Adipocyte (in vitro differentiated cells): ENCODE results near the gene TMEM235.
A peak's percentile ranks its signal among the peaks of the same experiment; 100 is the strongest.
"Not testable (repeated sequence)": the region's sequence is repeated elsewhere in the genome, so short reads cannot be mapped to it uniquely, and the experiment has no call there.

ENCODE experiments used
- DNase-seq: peaks from one replicate; pipeline ENCODE4 v3.0.0-alpha.2; 2015; ENCODE audit warnings: low read depth
- H3K27me3 ChIP-seq: replicated peaks from 2 replicates; pipeline ENCODE4 v1.7.0; 2013; ENCODE audit warnings: mild to moderate bottlenecking, low read length, moderate library complexity; ENCODE audit not compliant: control insufficient read depth, insufficient read depth
- H3K36me3 ChIP-seq: 2 replicates; pipeline ENCODE4 v1.7.0; 2013; ENCODE audit warnings: low read length, mild to moderate bottlenecking, moderate library complexity; ENCODE audit not compliant: control insufficient read depth, insufficient read depth, severe bottlenecking
- H3K4me1 ChIP-seq: 2 replicates; pipeline ENCODE4 v1.7.0; 2013; ENCODE audit warnings: mild to moderate bottlenecking, low read length, moderate library complexity; ENCODE audit not compliant: control insufficient read depth, insufficient read depth
- H3K4me3 ChIP-seq: 2 replicates; pipeline ENCODE4 v1.7.0; 2013; ENCODE audit warnings: mild to moderate bottlenecking, low read length, moderate library complexity
- H3K9ac ChIP-seq: 2 replicates; pipeline ENCODE4 v1.7.0; 2013; ENCODE audit warnings: mild to moderate bottlenecking, low read length, moderate library complexity
- H3K9me3 ChIP-seq: 2 replicates; pipeline ENCODE4 v1.7.0; 2013; ENCODE audit warnings: mild to moderate bottlenecking, low read length, moderate library complexity; ENCODE audit not compliant: control insufficient read depth

TMEM235 gene

DNA sequence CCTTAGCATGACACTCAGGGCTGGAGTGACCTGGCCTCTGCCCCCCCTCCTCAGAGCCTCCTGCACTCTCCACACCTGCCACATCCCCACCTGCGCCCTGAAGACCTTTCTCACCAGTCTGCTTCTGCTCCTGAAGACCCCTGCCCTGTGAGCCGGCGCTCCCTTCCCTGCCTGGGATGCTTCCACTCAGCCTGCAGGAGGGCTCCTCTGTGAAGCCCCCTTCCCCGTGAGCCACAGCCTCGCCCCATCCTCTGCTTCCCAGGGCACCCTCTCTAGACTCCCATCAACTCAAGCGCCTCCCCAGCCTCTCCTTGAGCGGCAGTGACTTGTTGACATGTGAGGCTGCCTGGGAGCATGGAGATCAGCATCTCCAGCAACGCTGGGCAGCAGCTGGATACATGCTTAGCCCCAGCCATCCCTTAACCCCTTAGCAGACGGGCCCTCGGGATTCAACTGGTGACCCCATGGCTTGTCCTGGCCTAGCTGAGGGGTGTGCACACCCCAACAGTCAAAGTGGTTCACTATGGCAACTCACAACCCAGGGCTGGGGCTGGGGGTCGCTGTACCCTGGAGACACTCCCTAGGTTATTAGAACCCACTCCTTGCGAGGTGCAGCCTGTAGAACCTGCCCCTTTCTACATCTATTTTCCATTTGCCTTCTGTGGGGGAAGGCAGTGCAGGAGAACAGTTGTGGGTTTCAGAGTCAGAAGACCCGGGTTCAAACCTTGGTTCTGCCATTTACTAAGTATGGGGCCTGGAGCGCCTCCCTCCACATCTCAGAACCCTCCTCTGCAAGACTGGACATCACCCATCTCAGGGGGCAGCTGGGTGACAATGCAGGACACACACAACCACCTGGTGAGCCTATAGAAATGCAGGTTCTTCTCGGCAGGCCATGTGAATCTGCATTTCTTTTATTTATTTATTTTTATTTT, 21.5 kb downstream of the TMEM235 start:
- Histone ChIP-seq H3K4me3 (no peak overlapping the region), H3K9ac (no peak overlapping the region), H3K4me1 (peaks cover 11% of the 10 kb centered on the region), H3K27me3 (peaks cover 21% of the 10 kb centered on the region), H3K9me3 (no peaks in the 10 kb centered on the region), H3K36me3 (no peaks in the 10 kb centered on the region)
- no peak for DNase-seq

DNA sequence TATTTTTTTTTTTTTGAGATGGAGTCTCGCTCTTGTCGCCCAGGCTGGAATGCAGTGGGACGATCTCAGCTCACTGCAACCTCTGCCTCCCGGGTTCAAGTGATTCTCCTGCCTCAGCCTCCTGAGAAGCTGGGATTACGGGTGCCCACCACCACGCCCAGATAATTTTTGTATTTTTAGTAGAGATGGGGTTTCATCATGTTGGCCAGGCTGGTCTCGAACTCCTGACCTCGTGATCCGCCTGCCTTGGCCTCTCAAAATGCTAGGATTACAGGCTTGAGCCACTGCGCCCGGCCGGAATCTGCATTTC, 22.2 kb downstream of the TMEM235 start:
- peak overlapping the region; percentile 97 for H3K9ac ChIP-seq
- peak overlapping the region; percentile 88 for H3K4me3 ChIP-seq
- H3K4me1 ChIP-seq, result peaks cover 16% of the 10 kb centered on the region
- DNase-seq, H3K36me3 ChIP-seq, H3K9me3 ChIP-seq: not testable (repeated sequence)
- H3K27me3 ChIP-seq, result peaks cover 25% of the 10 kb centered on the region

DNA sequence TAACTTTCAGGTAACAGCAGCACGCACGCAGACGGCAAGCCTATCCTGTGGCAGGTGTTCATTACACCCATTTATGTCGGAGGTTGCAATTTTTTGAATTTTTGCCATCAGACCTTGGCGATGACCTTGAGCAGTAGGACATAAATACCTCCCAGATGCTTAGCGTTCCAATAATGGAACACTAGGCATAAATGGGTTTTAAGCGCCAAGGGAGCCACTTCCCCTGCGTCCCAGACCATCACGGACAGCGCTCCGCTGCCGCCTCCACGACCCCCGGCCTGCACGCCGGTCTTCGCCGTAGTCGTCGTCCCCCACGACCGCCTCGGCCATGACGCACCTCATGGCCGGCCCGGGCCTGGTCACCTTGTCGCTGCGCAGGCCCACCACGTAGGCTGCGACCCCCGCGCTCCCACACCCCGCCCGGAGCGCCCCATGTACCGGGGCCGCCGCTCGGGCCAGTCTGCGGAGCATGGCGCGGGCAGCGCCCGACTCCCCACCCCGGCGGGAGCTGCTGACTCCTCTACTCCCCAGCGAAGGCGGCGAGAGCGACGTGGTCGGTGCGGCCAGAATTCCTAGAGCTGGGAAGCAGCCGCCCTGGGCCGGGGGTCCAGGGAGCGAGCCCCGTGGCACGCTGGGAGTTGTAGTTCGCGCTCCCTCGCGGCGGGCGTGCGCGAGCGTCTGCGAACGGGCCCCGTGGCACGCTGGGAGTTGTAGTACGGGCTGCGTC, 22.7 kb downstream of the TMEM235 start:
- peaks cover 16% of the 10 kb centered on the region for H3K4me1 ChIP-seq

DNA sequence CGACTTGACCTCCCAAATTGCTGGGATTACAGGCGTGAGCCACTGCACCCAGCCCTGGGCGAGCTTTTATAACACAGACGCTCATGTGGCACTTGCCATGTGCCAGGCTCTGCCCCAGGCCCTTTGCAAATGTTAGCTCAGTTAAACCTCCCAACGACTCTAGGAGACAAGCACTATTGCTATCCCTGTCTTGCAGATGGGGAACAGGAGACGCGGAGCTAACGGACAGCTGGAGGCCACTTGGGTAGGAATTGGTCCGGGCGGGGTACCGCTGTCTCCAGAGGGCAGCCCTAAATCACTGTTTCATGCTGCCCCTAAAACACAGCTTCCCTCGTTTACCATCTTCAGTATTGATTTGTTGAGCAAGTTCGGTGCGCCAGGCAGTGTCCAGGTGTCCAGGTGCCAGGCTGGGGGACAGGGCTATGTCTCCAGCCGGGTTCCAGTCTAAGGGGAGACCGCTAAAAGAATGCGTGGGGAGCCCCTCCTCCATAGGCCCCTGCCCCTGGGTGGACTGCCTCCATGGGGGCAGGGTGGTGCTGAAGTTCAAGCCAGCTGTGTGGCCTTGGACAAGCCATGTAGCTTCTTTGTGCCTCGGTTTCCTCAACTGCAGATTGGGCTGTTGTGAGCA, 23.7 kb downstream of the TMEM235 start:
- Histone ChIP-seq H3K27me3 (peaks cover 10% of the 10 kb centered on the region), H3K9me3 (no peaks in the 10 kb centered on the region), H3K4me3 (no peak overlapping the region), H3K4me1 (peaks cover 16% of the 10 kb centered on the region), H3K9ac (no peak overlapping the region), H3K36me3 (no peaks in the 10 kb centered on the region)
- DNase-seq, result no peak

More for the DNA sequence above, 22.7 kb downstream of the TMEM235 start:
- Histone ChIP-seq H3K27me3 (peaks cover 20% of the 10 kb centered on the region), H3K4me3 (peak overlapping the region; percentile 88), H3K36me3 (no peaks in the 10 kb centered on the region), H3K9me3 (no peaks in the 10 kb centered on the region), H3K9ac (peak overlapping the region; percentile 97)
- peak; percentile 94 for DNase-seq

DNA sequence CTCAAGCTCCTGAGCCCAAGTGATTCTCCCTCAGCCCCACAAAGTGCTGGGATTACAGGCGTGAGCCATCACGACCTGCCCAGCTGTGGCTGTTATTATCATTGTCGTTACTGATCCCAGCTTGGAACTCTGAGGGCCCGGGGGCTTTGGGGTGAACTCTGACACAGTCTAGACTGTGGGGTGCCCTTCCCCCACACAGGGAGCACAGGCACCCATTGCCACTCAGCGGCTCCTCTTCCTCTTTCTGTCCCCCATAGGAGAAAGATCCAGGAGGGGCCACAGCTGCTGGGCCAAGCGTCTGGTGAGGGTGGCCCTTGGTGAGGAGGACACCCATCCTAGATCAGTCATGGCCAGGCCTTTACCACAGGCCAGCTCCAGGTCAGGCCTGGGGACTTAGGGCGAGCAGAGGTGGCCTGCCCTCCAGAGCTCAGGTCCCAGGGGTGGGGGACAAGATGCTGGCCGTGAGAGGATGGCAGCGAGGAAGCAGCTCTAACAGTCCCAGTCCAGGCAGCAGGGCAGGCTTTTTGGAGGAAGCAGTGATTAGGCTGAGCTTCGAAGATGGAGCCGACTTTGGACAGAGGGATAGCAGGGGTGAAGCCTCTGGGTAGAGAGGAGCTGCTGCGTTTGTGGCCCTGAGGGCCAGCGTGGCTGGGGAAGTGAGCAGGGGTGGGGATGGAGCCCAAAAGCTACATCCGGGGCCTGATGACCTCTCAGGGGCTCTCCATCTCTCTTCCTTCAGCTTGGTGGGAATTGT, 24.7 kb downstream of the TMEM235 start:
- H3K36me3 ChIP-seq, result no peaks in the 10 kb centered on the region
- peaks cover 16% of the 10 kb centered on the region for H3K4me1 ChIP-seq
- no peak for DNase-seq
- H3K27me3 ChIP-seq, result peaks cover 7% of the 10 kb centered on the region
- no peaks in the 10 kb centered on the region for H3K9me3 ChIP-seq
- no peak overlapping the region for H3K4me3 ChIP-seq
- no peak overlapping the region for H3K9ac ChIP-seq

DNA sequence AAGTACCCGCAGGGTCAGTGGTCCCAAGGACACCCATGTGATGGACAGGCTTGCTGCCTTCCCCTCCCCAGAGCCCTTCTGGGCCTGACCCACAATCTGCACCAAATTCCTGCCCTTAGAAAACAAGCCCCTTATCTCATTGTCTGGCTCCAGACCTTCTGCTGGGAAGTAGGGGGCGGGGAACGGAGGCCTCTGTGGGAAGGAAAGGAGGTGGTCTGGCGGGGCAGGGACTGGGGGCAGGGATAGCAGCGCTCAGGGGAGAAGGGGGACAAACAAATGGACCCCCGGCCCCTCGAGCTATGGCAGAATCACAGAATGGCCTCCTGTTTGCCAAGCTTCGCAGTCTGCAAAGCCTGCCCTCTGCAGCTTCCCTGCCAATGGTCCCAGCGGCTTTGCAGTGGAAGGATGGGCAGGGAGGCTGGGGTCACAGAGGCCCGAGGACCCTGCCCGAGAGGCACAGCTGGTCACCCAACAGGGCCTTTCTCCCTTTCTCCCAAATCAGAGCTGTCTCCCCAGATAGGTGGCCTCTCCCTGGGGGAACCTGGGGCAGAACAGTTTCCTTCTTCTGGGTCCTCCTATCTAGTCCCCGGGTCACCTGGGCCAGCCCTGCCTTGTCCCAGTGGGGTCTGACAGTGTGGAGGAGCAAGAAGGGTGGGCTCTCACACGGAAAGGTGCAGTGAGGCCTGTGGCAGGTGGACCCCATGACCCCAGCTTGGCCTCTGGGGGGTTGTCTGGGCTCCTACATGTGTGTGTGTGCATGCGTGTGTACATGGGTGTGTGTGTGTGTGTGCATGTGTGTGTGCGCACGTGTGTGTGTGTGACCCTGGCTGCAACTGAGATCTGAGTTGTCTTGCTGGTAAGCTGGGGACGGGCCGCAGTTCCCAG, 25.5 kb downstream of the TMEM235 start:
- no peaks in the 10 kb centered on the region for H3K36me3 ChIP-seq
- peaks cover 7% of the 10 kb centered on the region for H3K27me3 ChIP-seq
- H3K4me1 ChIP-seq, result peaks cover 16% of the 10 kb centered on the region
- no peaks in the 10 kb centered on the region for H3K9me3 ChIP-seq
- no peak for DNase-seq
- H3K4me3 ChIP-seq, result no peak overlapping the region
- no peak overlapping the region for H3K9ac ChIP-seq

DNA sequence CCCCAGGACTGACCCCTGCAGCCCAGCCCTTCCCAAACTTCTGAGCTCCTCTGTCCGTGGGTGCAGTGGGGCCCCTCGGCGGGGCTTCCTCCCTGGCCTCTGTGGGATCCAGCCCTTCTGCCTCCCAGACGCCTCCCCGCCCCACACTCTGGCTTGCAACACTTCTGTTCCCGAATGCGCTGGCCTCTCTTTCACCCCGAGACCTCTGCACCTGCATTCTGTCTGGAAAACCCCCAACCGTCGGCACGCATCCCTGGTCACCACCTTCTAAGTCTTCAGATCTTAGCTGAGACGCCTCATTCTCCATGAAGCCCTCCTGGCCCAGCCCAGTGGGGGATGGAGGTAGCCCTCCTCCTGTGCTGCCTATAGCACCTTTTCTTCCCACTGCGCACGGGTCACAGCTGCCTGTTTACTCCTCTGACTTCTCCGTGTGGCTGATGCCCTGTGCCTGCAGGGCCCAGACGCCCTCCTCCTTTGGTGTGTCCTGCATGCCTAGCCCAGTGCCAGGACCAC, 26.4 kb downstream of the TMEM235 start:
- Histone ChIP-seq H3K9me3 (no peaks in the 10 kb centered on the region), H3K27me3 (peaks cover 7% of the 10 kb centered on the region), H3K36me3 (no peaks in the 10 kb centered on the region), H3K4me3 (no peak overlapping the region), H3K9ac (no peak overlapping the region), H3K4me1 (peaks cover 16% of the 10 kb centered on the region)
- peak; percentile 26 for DNase-seq

DNA sequence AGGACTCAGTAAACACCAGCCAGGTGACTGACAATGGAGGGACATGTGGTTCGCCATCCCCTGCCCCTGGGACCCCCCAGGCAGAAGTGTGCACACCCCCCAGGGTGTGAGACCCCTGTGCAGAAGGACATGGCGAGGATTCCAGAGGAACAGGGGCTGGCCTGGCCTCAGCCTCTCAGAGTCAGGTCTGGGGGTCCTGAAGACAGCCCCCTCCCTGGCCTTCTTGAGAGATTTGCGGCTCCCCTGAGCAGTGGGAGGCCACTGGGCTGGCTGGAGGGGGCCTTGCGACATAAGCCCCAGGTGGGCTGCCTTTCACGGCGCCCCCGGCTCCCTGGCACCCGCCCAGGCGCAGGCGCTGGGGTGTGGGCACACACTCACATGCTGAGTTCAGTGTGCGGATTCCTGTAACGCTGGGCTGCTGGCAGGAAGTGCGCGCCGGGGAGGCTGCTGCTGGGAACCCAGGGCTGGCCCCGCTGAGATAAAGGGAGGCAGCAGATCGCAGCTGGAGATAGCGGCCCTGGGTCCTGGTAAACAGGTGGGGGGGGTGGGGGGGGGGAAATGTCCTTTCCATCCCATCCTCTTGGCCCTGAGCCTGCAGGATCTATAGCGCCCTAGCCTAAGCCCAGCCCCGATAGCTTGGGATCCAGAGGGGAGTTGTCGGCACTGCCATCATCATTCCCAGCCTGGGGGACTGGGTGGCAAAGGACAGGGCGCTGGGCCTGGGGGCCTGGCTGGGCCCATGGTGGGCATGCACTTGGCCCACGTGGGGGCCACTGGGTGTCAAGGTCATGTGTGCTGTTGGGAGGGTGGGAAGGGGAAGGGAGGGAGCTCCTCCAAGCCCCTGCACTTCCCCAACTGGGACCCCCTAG, 27.1 kb downstream of the TMEM235 start:
- no peak for DNase-seq
- peaks cover 7% of the 10 kb centered on the region for H3K27me3 ChIP-seq
- H3K36me3 ChIP-seq, result no peaks in the 10 kb centered on the region
- H3K4me1 ChIP-seq, result peaks cover 14% of the 10 kb centered on the region
- H3K4me3 ChIP-seq, result no peak overlapping the region
- no peak overlapping the region for H3K9ac ChIP-seq
- no peaks in the 10 kb centered on the region for H3K9me3 ChIP-seq

DNA sequence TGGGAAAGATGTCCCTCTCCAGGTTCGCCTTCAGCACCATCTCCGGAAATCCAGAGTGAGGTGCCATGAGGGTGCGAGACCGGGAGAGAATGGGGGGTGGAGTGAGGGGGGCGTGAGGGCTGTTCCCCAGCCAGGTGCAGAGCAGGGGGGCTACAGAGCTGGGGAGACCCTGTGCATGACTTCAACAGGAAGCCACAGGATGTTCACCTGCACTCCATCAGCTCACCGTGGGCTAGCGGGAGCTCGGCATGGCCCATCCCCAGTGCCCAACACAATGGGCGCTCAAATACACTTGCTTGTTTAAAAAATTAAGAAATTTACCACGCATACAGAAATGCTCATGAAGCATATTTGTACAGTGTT, 27.7 kb downstream of the TMEM235 start:
- H3K4me1 ChIP-seq, result peaks cover 11% of the 10 kb centered on the region
- H3K36me3 ChIP-seq, result no peaks in the 10 kb centered on the region
- H3K4me3 ChIP-seq, result no peak overlapping the region
- H3K27me3 ChIP-seq, result peaks cover 7% of the 10 kb centered on the region
- H3K9ac ChIP-seq, result no peak overlapping the region
- no peaks in the 10 kb centered on the region for H3K9me3 ChIP-seq
- no peak for DNase-seq
